WI38 (cell line): ENCODE measurements around the gene ZNF497.
"Not testable (repeated sequence)": the region's sequence is repeated elsewhere in the genome, so short reads cannot be mapped to it uniquely, and the experiment has no call there.

Experiments
- H3K4me3 ChIP-seq: 2 replicates; pipeline ENCODE4 v1.5.1; 2011; ENCODE audit warnings: low read depth, mild to moderate bottlenecking, control low read depth, low read length
- CTCF ChIP-seq: IDR thresholded peaks from 2 replicates; pipeline ENCODE4 v1.5.1; 2012; ENCODE audit warnings: low read depth, mild to moderate bottlenecking, control low read depth, low read length

Gene ZNF497

GRCh38 chr19:58362272-58362994, at the start of gene ZNF497:
ZNF497 (minus strand) TSS chr19:58362751; CDS start chr19:58357635, 5,116 bp downstream.
- no peak for TF ChIP-seq CTCF
- H3K4me3 ChIP-seq, result peak within 1 kb of the TSS; percentile 67

GRCh38 chr19:58409010-58409790, 46.6 kb upstream of the ZNF497 start:
- peak overlapping the region; percentile 82 for H3K4me3 ChIP-seq
- TF ChIP-seq CTCF, result no peak

GRCh38 chr19:58408152-58409009, 45.8 kb upstream of the ZNF497 start, which contains the start of gene ZNF584:
ZNF584 (plus strand) TSS chr19:58408649; CDS start chr19:58409148, 499 bp downstream.
- H3K4me3 ChIP-seq, result peak within 1 kb of the TSS; percentile 82
- TF ChIP-seq CTCF, result no peak

- no peak for TF ChIP-seq CTCF
- H3K4me3 ChIP-seq, result peak overlapping the region; percentile 82
These were observed 45.2 kb upstream of the ZNF497 start for GRCh38 chr19:58407658-58408151.

- H3K4me3 ChIP-seq, result peak overlapping the region; percentile 82
- TF ChIP-seq CTCF, result no peak
These were observed 44.5 kb upstream of the ZNF497 start for GRCh38 chr19:58406818-58407657.

- H3K4me3 ChIP-seq, result not testable (repeated sequence)
These were observed 41.4 kb upstream of the ZNF497 start for GRCh38 chr19:58403920-58404478.
